Measurements from ENCODE around the gene TTC34.

Gene TTC34

DNA sequence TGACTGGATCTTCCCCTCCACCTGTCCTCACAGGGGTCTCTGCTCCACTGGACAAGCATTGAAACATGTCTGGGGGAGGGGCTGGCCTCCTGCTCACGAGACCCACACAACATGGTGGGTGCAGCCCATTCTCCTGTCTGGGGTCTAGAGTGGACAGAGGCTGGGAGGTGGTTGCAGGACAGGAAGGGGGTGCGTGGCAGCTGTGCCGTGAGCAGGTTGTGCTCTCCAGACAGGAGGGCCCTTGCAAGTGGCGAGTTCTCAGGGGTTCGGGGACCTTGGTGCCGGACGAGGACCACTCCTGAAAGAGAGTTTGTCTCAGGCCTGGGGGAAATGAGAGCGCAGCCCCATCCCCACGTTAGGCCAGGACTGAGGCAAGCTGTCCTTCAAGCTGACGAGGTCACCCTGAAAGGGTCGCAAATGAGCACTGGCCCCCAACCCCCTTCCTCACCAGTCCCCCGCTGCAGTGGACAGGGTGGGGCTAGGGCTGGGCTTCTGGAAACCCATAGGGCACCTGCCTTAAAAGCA is 21.2 kb upstream of the TTC34 start:
- Histone ChIP-seq H3K4me1 (ENCODE audit: control insufficient read depth, insufficient read depth, low read depth, low read length) (no peaks in the 10 kb centered on the region), H3K14ac (ENCODE audit: low read length in 2 of 2) (no peak overlapping the region), H2BK12ac (ENCODE audit: low read length in 2 of 2) (no peak overlapping the region), H2BK5ac (ENCODE audit: low read depth, low read length, poor library complexity, severe bottlenecking) (no peak overlapping the region), H3K4me3 (ENCODE audit: insufficient read depth in 1 of 2, low read depth in 1 of 2, low read length in 2 of 2) (no peak overlapping the region), H3K9me3 (ENCODE audit: control insufficient read depth, low read length) (peaks cover 7% of the 10 kb centered on the region), H4K91ac (ENCODE audit: low read length) (no peak overlapping the region), H3K36me3 (ENCODE audit: control insufficient read depth in 1 of 2, insufficient read depth in 2 of 2, low read depth in 1 of 2, low read length in 2 of 2) (no peaks in the 10 kb centered on the region), H4K8ac (ENCODE audit: low read length) (no peak overlapping the region), H3K27me3 (ENCODE audit: control insufficient read depth in 1 of 2, insufficient read depth in 1 of 2, low read length in 2 of 2) (peaks cover 0 to 8% of the 10 kb centered on the region in 2 experiments), H2BK120ac (ENCODE audit: low read depth, low read length) (no peak overlapping the region), H2AK5ac (ENCODE audit: low read length, severe bottlenecking) (no peak overlapping the region), H3K23ac (ENCODE audit: low read length in 2 of 2) (no peak overlapping the region), H2AFZ (ENCODE audit: low read depth, low read length) (no peak overlapping the region), H3K27ac (ENCODE audit: low read length, poor library complexity, severe bottlenecking) (no peak overlapping the region), H2BK15ac (ENCODE audit: low read depth, poor library complexity, severe bottlenecking) (no peak overlapping the region), H3K9ac (ENCODE audit: low read length) (no peak overlapping the region), H3K79me1 (replicated peaks; ENCODE audit: low read length, poor library complexity, severe bottlenecking) (no peaks in the 10 kb centered on the region), H3K4me2 (ENCODE audit: low read length, poor library complexity, severe bottlenecking) (no peak overlapping the region), H3K4ac (ENCODE audit: low read depth in 1 of 2, low read length in 2 of 2) (no peak overlapping the region), H3K18ac (ENCODE audit: low read depth in 1 of 2, low read length in 2 of 2) (no peak overlapping the region)
- WGBS, result 77% methylated on average over 12 of the region's 12 CpGs
- DNase-seq, result no peak

DNA sequence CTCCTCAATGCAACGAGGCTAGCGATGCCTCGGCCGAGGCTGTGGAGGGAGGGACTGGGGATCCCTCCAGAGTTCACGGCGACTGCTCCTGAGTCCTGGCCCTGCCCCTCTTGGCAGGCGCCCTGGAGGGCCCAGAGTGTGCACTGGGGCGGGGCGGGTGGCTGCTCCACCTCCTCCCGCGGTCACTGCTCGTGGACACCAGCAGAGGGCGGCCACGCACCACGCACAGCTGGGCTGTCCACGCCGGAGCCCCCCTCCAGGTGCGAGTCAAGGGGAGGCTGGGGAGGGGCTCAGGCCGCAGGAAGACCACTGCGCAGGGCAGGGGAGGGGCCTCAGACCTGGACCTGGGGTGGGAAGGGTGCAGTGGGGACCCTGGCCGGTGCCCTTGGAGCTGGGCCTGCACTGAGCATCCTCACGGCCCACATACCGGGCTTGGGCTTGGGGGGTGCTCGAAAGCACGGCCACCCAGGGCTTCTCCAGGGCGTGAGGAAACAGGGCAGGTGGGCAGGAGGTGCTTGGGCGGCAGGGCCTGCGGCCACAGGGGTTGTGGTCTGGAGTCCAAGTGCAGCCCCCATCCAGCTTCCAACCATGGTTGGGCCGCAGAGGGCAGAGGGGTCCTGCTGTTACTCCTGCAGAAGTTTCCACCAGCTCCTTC is 20.6 kb upstream of the TTC34 start:
- Histone ChIP-seq H2AK5ac (ENCODE audit: low read length, severe bottlenecking) (no peak overlapping the region), H3K36me3 (ENCODE audit: control insufficient read depth in 1 of 2, insufficient read depth in 2 of 2, low read depth in 1 of 2, low read length in 2 of 2) (no peaks in the 10 kb centered on the region), H3K4me2 (ENCODE audit: low read length, poor library complexity, severe bottlenecking) (no peak overlapping the region)

DNA sequence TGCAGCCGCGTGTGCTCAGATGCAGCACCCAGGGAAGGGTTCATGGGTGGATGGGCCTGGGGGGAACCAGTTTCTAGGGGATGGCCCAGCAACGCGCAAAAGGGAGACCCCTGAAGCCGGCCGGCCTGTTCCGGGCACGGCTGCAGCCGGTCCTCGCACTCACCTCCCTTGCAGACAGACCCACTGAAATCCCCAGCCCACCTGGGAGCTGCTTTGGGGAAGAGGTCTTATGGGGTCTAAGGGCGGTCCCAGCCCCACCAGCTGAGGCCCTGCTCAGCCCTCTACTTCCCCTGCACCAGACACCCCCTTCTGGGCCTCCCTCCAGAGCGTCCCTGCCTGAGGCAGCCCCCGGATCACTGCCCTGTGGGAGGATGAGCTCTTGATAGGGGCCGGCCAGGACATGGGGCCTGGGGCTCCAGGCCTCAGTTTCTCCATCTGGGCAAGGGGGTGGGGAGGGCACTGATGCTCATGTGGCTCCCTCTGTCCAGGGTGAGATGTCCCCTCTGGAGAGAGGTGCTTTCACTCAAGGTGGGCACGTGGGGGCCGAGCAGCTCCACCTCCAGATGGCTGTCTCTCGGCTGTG is 20.0 kb upstream of the TTC34 start:
- Histone ChIP-seq H2AFZ (ENCODE audit: low read depth, low read length) (no peak overlapping the region), H2BK5ac (ENCODE audit: low read depth, low read length, poor library complexity, severe bottlenecking) (no peak overlapping the region), H3K23ac (ENCODE audit: low read length in 2 of 2) (no peak overlapping the region), H3K9me3 (ENCODE audit: control insufficient read depth, low read length) (no peaks in the 10 kb centered on the region), H2BK12ac (ENCODE audit: low read length in 2 of 2) (no peak overlapping the region), H2BK15ac (ENCODE audit: low read depth, poor library complexity, severe bottlenecking) (no peak overlapping the region), H3K79me1 (replicated peaks; ENCODE audit: low read length, poor library complexity, severe bottlenecking) (no peaks in the 10 kb centered on the region), H3K9ac (ENCODE audit: low read length) (no peak overlapping the region), H3K27me3 (ENCODE audit: control insufficient read depth in 1 of 2, insufficient read depth in 1 of 2, low read length in 2 of 2) (peaks cover 0 to 8% of the 10 kb centered on the region in 2 experiments), H2BK120ac (ENCODE audit: low read depth, low read length) (no peak overlapping the region), H3K14ac (ENCODE audit: low read length in 2 of 2) (no peak overlapping the region), H3K4me2 (ENCODE audit: low read length, poor library complexity, severe bottlenecking) (no peak overlapping the region), H3K4me3 (ENCODE audit: insufficient read depth in 1 of 2, low read depth in 1 of 2, low read length in 2 of 2) (no peak overlapping the region), H3K4me1 (ENCODE audit: control insufficient read depth, insufficient read depth, low read depth, low read length) (no peaks in the 10 kb centered on the region), H3K4ac (ENCODE audit: low read depth in 1 of 2, low read length in 2 of 2) (no peak overlapping the region), H3K18ac (ENCODE audit: low read depth in 1 of 2, low read length in 2 of 2) (no peak overlapping the region), H3K36me3 (ENCODE audit: control insufficient read depth in 1 of 2, insufficient read depth in 2 of 2, low read depth in 1 of 2, low read length in 2 of 2) (no peaks in the 10 kb centered on the region), H2AK5ac (ENCODE audit: low read length, severe bottlenecking) (no peak overlapping the region), H3K27ac (ENCODE audit: low read length, poor library complexity, severe bottlenecking) (no peak overlapping the region), H4K91ac (ENCODE audit: low read length) (no peak overlapping the region), H4K8ac (ENCODE audit: low read length) (no peak overlapping the region)
- 92% methylated on average over 13 of the region's 17 CpGs for WGBS
- DNase-seq, result no peak

More for the DNA sequence above, 20.6 kb upstream of the TTC34 start:
- Histone ChIP-seq H3K4me1 (ENCODE audit: control insufficient read depth, insufficient read depth, low read depth, low read length) (no peaks in the 10 kb centered on the region), H3K4me3 (ENCODE audit: insufficient read depth in 1 of 2, low read depth in 1 of 2, low read length in 2 of 2) (no peak overlapping the region), H2BK120ac (ENCODE audit: low read depth, low read length) (no peak overlapping the region), H4K8ac (ENCODE audit: low read length) (no peak overlapping the region), H2AFZ (ENCODE audit: low read depth, low read length) (no peak overlapping the region), H3K23ac (ENCODE audit: low read length in 2 of 2) (no peak overlapping the region), H3K14ac (ENCODE audit: low read length in 2 of 2) (no peak overlapping the region), H3K27ac (ENCODE audit: low read length, poor library complexity, severe bottlenecking) (no peak overlapping the region), H2BK12ac (ENCODE audit: low read length in 2 of 2) (no peak overlapping the region), H4K91ac (ENCODE audit: low read length) (no peak overlapping the region), H3K4ac (ENCODE audit: low read depth in 1 of 2, low read length in 2 of 2) (no peak overlapping the region), H3K9me3 (ENCODE audit: control insufficient read depth, low read length) (peaks cover 1% of the 10 kb centered on the region), H3K79me1 (replicated peaks; ENCODE audit: low read length, poor library complexity, severe bottlenecking) (no peaks in the 10 kb centered on the region), H3K27me3 (ENCODE audit: control insufficient read depth in 1 of 2, insufficient read depth in 1 of 2, low read length in 2 of 2) (peaks cover 0 to 8% of the 10 kb centered on the region in 2 experiments), H3K9ac (ENCODE audit: low read length) (no peak overlapping the region), H2BK15ac (ENCODE audit: low read depth, poor library complexity, severe bottlenecking) (no peak overlapping the region), H2BK5ac (ENCODE audit: low read depth, low read length, poor library complexity, severe bottlenecking) (no peak overlapping the region), H3K18ac (ENCODE audit: low read depth in 1 of 2, low read length in 2 of 2) (no peak overlapping the region)
- no peak for DNase-seq
- WGBS, result 91% methylated on average over 29 of the region's 29 CpGs

DNA sequence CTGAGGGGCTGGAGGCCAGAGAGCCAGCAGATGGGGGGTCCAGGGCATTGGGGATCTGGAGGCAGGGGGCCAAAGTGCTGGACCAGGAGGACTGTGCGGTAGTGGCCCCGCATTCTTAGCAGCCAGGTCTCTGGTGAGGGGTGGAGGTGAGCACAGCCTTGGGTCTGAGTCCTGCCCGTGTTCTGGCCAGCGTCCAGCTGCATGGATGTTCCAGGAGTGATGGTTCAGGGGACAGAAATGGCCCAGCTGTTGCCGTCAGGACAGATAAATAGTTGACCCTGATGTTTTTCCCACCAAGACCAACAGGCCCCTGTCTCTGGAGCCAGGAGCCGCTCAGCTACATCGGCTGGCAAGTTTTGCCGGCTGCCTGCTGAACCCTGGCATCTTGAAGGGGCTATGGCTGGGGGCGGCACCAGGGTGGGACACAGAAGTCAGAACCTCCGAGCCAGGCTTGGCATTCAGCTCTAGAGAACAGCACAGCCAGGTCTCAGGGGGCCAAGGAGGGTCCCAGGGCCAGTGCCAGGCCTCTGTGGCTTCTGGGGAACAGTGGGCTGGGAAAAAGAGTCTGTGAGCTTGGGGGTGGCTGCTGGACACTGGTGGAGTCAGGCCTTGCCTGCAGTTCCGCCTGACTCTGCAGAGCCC is 19.4 kb upstream of the TTC34 start:
- no peaks in the 10 kb centered on the region for H3K9me3 ChIP-seq (ENCODE audit: control insufficient read depth, low read length)
- H2BK120ac ChIP-seq (ENCODE audit: low read depth, low read length), result no peak overlapping the region
- no peak overlapping the region for H2BK5ac ChIP-seq (ENCODE audit: low read depth, low read length, poor library complexity, severe bottlenecking)
- no peak overlapping the region for H3K4ac ChIP-seq (ENCODE audit: low read depth in 1 of 2, low read length in 2 of 2)
- no peak overlapping the region for H3K14ac ChIP-seq (ENCODE audit: low read length in 2 of 2)
- H2AFZ ChIP-seq (ENCODE audit: low read depth, low read length), result no peak overlapping the region
- H3K27me3 ChIP-seq (ENCODE audit: control insufficient read depth in 1 of 2, insufficient read depth in 1 of 2, low read length in 2 of 2), result peaks cover 0 to 8% of the 10 kb centered on the region in 2 experiments
- H4K8ac ChIP-seq (ENCODE audit: low read length), result no peak overlapping the region
- DNase-seq, result no peak
- WGBS, result 73% methylated on average over 11 of the region's 11 CpGs
- no peak overlapping the region for H2BK12ac ChIP-seq (ENCODE audit: low read length in 2 of 2)
- no peaks in the 10 kb centered on the region for H3K79me1 ChIP-seq (replicated peaks; ENCODE audit: low read length, poor library complexity, severe bottlenecking)
- H3K27ac ChIP-seq (ENCODE audit: low read length, poor library complexity, severe bottlenecking), result no peak overlapping the region
- no peaks in the 10 kb centered on the region for H3K4me1 ChIP-seq (ENCODE audit: control insufficient read depth, insufficient read depth, low read depth, low read length)
- no peak overlapping the region for H3K4me2 ChIP-seq (ENCODE audit: low read length, poor library complexity, severe bottlenecking)
- no peak overlapping the region for H2AK5ac ChIP-seq (ENCODE audit: low read length, severe bottlenecking)
- no peak overlapping the region for H2BK15ac ChIP-seq (ENCODE audit: low read depth, poor library complexity, severe bottlenecking)
- H3K9ac ChIP-seq (ENCODE audit: low read length), result no peak overlapping the region
- no peaks in the 10 kb centered on the region for H3K36me3 ChIP-seq (ENCODE audit: control insufficient read depth in 1 of 2, insufficient read depth in 2 of 2, low read depth in 1 of 2, low read length in 2 of 2)
- no peak overlapping the region for H3K23ac ChIP-seq (ENCODE audit: low read length in 2 of 2)
- no peak overlapping the region for H3K4me3 ChIP-seq (ENCODE audit: insufficient read depth in 1 of 2, low read depth in 1 of 2, low read length in 2 of 2)
- H3K18ac ChIP-seq (ENCODE audit: low read depth in 1 of 2, low read length in 2 of 2), result no peak overlapping the region
- no peak overlapping the region for H4K91ac ChIP-seq (ENCODE audit: low read length)

Data from mesenchymal stem cell (in vitro differentiated cells and primary cell).